Stimulated activated CD4-positive, alpha-beta T cell treated with anti-CD3 and anti-CD28 coated beads, Interleukin-12 subunit alpha, Interleukin-12 subunit beta, amount 100 ng/mL, for 48 hours (primary cell): ENCODE data around the gene CRACR2A.

Source experiments
- DNase-seq, 3 donors: peaks; one replicate each; pipeline ENCODE4 v3.0.0-alpha.2; 2020; ENCODE audit warnings: low read depth in 2 of 3, low spot score in 1 of 3

CRACR2A gene

GRCh38 chr12:3622822-3623690, 129.9 kb downstream of the CRACR2A start:
- DNase-seq, result no peak

GRCh38 chr12:3622021-3622821, 130.7 kb downstream of the CRACR2A start:
- no peak for DNase-seq

- no peak for DNase-seq
Observed at GRCh38 chr12:3620856-3621255, 132.1 kb downstream of the CRACR2A start.

GRCh38 chr12:3617565-3617964, 135.3 kb downstream of the CRACR2A start:
- no peak for DNase-seq

GRCh38 chr12:3615862-3616261, 137.0 kb downstream of the CRACR2A start:
- DNase-seq, result no peak

- DNase-seq, result no peak
Observed at GRCh38 chr12:3614806-3615466, 138.0 kb downstream of the CRACR2A start.

GRCh38 chr12:3613641-3614395, 139.1 kb downstream of the CRACR2A start:
- no peak for DNase-seq

GRCh38 chr12:3611860-3612703, 140.8 kb downstream of the CRACR2A start:
- DNase-seq, result no peak

- no peak for DNase-seq
Observed at GRCh38 chr12:3607821-3608220, 145.1 kb downstream of the CRACR2A start.

- DNase-seq, result no peak
Observed at GRCh38 chr12:3607039-3607720, 145.7 kb downstream of the CRACR2A start.

- no peak for DNase-seq
Observed at GRCh38 chr12:3606128-3606527, 146.8 kb downstream of the CRACR2A start.

- DNase-seq, result no peak
Observed at GRCh38 chr12:3605692-3606091, 147.2 kb downstream of the CRACR2A start.

GRCh38 chr12:3604748-3605586, 147.9 kb downstream of the CRACR2A start:
- no peak for DNase-seq

- no peak for DNase-seq
Observed at GRCh38 chr12:3604286-3604685, 148.6 kb downstream of the CRACR2A start.

GRCh38 chr12:3603576-3603975, 149.3 kb downstream of the CRACR2A start:
- DNase-seq, result no peak

GRCh38 chr12:3602488-3602887, 150.4 kb downstream of the CRACR2A start:
- no peak for DNase-seq

- no peak for DNase-seq
Observed at GRCh38 chr12:3601461-3602150, 151.3 kb downstream of the CRACR2A start.

- no peak for DNase-seq
Observed at GRCh38 chr12:3600951-3601350, 152.0 kb downstream of the CRACR2A start.
